H1 (cell line): ENCODE measurements around the gene CLDN34.

Experiments
- ATF2 ChIP-seq: IDR thresholded peaks from 2 replicates; pipeline ENCODE4 v1.6.1; 2012; ENCODE audit warnings: low read length, inconsistent platforms
- CHD2 ChIP-seq: IDR thresholded peaks from 2 replicates; pipeline ENCODE4 v1.6.1; 2012; ENCODE audit warnings: low read length, improper control_type of control experiment
- CHD7 ChIP-seq: fragments of 300-600 bp; sonication (generic); IDR thresholded peaks from 2 replicates; pipeline ENCODE4 v1.7.1; 2012; ENCODE audit warnings: low read length, moderate library complexity, mild to moderate bottlenecking, inconsistent platforms; ENCODE audit not compliant: insufficient replicate concordance
- CREB1 ChIP-seq: IDR thresholded peaks from 2 replicates; pipeline ENCODE4 v1.6.1; 2012; ENCODE audit warnings: inconsistent platforms
- EZH2 ChIP-seq: fragments of 200-600 bp; sonication (generic); IDR thresholded peaks from 2 replicates; pipeline ENCODE4 v1.7.1; 2012; ENCODE audit warnings: low read depth, mild to moderate bottlenecking, moderate library complexity, low read length, inconsistent platforms; ENCODE audit not compliant: severe bottlenecking
- HDAC2 ChIP-seq, 2 experiments: fragments of 300-600 bp in 1 of 2; sonication (generic) in 1 of 2; IDR thresholded peaks; 2 replicates each; pipeline ENCODE4 v1.6.1; 2011 to 2012; ENCODE audit warnings: low read depth in 2 of 2, low read length in 2 of 2, mild to moderate bottlenecking in 2 of 2, moderate library complexity in 2 of 2, borderline replicate concordance in 1 of 2, inconsistent platforms in 1 of 2
- JUN ChIP-seq: IDR thresholded peaks from 2 replicates; pipeline ENCODE4 v1.6.1; 2011; ENCODE audit warnings: low read depth, mild to moderate bottlenecking, improper control_type of control experiment, low read length
- POLR2A ChIP-seq, 2 experiments: IDR thresholded peaks; 1 replicate in 1 of 2; 2 replicates in 1 of 2; pipeline ENCODE4 v1.6.1; 2011; ENCODE audit warnings: low read depth in 2 of 2, low read length in 2 of 2, mild to moderate bottlenecking in 2 of 2; ENCODE audit errors: control extremely low read depth in 1 of 2
- POLR2AphosphoS5 ChIP-seq: IDR thresholded peaks from 2 replicates; pipeline ENCODE4 v1.6.1; 2011; ENCODE audit warnings: low read depth, low read length
- RBBP5 ChIP-seq: IDR thresholded peaks from 2 replicates; pipeline ENCODE4 v1.7.1; 2012; ENCODE audit warnings: low read depth, mild to moderate bottlenecking, inconsistent platforms, low read length, moderate library complexity, borderline replicate concordance
- TAF7 ChIP-seq: optimal IDR thresholded peaks from 2 replicates; pipeline ENCODE3; 2011; ENCODE audit warnings: low read depth, mild to moderate bottlenecking, inconsistent platforms, low read length, moderate library complexity, borderline replicate concordance
- YY1 ChIP-seq: IDR thresholded peaks from 2 replicates; pipeline ENCODE4 v1.6.1; 2011; ENCODE audit warnings: low read depth, mild to moderate bottlenecking, low read length
- TF ChIP-seq, protein P1 (sequence below), 3 experiments: IDR thresholded peaks; 1 replicate in 2 of 3; 2 replicates in 1 of 3; pipeline versions ENCODE4 v1.5.1 to v1.6.1; 2011; ENCODE audit warnings: low read length in 3 of 3, mild to moderate bottlenecking in 3 of 3, inconsistent platforms in 2 of 3, low read depth in 1 of 3, moderate library complexity in 1 of 3; ENCODE audit not compliant: insufficient read depth in 1 of 3; ENCODE audit errors: control extremely low read depth in 1 of 3

DNA sequence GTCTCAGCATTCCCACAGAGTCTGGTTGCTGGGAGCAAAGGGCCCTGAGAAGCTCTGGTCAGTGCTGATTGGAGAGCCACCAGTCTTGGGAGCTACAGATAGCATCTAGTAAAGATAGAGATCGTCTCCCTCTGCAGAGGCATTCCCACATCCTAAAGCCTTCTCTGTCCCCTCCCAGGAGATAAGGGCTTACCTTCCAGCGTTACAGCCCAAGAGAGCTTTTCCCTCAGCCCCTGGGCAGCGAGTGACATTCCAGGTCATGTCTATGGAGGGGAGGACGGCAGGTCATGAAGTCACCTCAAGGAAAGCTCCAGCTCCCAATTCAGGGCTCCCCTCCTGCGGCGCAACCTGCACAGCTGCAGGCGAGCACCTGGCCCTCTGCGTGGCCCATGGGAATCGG, 29.9 kb downstream of the CLDN34 start:
- TF ChIP-seq RBBP5 (no peak), YY1 (no peak), HDAC2 (IDR thresholded peaks at IDR 0.05; ENCODE audit: borderline replicate concordance in 1 of 2, low read depth in 2 of 2, low read length in 2 of 2) (no peak), POLR2AphosphoS5 (no peak), POLR2A (IDR thresholded peaks at IDR 0.05; ENCODE audit: control extremely low read depth in 1 of 2, low read depth in 2 of 2, low read length in 2 of 2) (no peak), CHD7 (no peak), CREB1 (no peak), TAF7 (no peak), EZH2 (no peak), ATF2 (no peak), JUN (no peak), CHD2 (no peak)
- TF ChIP-seq, protein P1, sequence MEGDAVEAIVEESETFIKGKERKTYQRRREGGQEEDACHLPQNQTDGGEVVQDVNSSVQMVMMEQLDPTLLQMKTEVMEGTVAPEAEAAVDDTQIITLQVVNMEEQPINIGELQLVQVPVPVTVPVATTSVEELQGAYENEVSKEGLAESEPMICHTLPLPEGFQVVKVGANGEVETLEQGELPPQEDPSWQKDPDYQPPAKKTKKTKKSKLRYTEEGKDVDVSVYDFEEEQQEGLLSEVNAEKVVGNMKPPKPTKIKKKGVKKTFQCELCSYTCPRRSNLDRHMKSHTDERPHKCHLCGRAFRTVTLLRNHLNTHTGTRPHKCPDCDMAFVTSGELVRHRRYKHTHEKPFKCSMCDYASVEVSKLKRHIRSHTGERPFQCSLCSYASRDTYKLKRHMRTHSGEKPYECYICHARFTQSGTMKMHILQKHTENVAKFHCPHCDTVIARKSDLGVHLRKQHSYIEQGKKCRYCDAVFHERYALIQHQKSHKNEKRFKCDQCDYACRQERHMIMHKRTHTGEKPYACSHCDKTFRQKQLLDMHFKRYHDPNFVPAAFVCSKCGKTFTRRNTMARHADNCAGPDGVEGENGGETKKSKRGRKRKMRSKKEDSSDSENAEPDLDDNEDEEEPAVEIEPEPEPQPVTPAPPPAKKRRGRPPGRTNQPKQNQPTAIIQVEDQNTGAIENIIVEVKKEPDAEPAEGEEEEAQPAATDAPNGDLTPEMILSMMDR (IDR thresholded peaks at IDR 0.05; ENCODE audit: control extremely low read depth in 1 of 3, insufficient read depth in 1 of 3, low read depth in 1 of 3, low read length in 3 of 3), result no peak
